ENCODE results near the gene YARS2.

The YARS2 gene

GRCh38 chr12:32755654-32756475, at the start of gene YARS2:
TSS of gene YARS2 (minus strand) at chr12:32755897. CDS start at chr12:32755874, 23 bp downstream.
- peak; percentile 94 for FAIRE-seq

DNA sequence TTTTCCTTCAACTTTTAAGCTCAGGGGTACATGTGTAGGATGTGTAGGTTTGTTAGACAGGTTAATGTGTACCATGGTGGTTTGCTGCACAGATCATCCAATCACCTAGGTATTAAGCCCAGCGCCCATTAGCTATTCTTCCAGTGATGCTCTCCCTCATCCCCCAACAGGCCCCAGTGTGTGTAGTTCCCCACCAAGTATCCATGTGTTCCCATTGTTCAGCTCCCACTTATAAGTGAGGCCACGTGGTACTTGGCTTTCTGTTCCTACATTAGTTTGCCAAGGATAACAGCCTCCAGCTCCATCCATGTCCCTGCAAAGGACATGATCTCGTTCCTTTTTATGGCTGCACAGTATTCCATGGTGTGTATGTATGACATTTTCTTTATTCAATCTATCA, 48.6 kb upstream of the YARS2 start:
- FAIRE-seq, result no peak

DNA sequence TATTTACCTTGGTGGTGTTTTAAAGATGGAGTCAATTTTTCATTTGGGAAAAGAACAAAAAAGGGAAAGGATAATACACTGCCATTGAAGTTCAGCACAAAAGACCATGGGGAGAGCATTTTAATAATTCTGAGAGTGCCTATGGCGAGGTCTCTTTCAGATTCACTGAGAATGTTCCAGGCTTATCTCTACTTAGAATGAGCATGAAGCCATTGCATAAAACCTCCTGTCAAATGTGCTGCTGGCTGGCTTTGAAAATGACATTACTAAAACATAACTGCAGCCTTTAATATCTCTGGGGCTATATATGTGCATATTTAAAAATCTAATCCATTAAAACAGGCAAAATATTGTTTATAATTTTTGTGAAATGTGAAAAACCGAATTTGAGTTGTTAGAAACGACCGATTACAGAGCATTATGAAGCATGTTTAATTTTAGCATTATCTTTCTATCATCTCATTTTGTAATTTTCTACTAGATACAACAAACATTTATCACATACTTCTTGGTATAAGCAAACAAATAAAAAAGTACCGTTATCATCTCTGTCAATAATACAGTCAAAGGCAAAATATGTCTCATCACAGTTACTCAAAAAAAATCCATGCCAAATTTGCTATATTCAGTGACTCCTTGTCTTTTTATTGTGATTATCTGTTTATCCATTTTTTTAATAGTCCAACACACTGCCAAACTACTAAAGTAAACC, 45.7 kb upstream of the YARS2 start:
- no peak for FAIRE-seq

DNA sequence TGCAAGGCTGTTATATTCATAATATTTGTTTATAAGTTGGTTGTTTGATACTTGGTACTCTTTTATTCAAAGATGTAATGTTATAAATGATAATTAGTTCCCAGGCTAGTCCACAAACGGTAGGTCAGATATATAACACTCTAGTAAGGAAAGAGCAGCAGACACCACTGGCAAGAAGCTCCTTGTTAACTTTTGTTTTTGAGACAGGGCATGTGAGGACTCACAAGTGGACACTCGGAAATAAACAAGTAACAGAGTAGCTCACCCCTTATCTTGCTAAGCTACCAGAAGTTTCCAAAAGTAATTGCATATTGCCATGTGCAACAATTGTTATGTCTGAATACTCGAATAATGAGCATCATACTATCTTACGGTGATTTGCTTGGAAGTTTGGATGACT, 38.6 kb upstream of the YARS2 start:
- FAIRE-seq, result no peak

DNA sequence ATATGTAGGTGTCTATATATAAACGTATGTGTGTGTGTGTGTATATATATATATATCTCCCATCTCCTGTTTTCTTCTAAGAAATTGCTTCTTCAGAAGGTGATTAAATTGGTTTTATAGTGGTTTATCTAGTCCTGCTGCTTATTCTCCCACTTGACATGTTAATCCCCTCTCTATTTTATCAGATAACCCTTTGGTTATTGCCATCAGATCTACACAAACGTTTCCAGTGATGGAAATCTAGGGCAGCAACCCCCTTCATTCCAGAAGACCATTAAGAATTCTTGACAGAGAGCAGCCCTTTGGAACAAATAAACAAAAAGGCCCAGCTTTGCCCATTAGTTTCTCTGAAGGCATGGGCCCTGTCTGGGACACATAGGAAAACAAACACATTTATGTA, 34.2 kb upstream of the YARS2 start:
- FAIRE-seq, result no peak

DNA sequence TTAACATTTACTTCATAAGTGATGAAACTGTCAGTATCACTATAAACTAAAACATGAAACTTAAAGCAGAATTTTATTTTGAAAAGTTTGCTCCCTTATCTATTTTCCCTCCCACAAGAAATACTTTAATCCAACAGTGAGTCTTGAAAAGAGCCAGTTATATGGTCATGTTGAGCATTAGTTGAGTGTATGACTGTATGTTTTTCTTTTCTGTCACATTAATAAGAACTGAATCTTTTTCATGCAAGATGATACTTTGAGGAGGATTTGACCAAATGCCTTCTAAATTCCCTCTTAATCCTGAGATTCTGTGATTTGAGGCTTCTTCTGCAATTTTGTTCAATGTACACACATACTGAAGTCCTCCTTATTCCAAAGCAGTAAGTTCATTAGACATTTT, 33.7 kb upstream of the YARS2 start:
- FAIRE-seq, result no peak

DNA sequence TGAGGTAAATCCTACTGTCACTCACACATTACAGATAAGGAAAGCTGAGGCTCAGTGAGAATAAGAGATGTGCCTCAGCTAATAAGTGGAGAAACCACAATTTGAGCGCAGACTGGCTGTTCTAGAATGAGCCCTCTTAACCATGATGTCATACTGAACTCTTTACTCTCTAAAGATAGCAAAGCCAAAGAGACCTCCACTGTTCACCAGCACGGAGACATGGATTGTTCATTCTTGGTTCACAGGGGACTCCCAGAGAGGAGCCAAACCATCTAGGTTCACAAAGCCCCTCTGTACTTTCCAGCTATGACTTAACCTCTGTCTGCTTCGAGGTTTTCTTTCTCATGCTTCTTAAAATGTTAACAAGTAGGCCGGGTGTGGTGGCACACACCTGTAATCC, 32.7 kb upstream of the YARS2 start:
- no peak for FAIRE-seq

GRCh38 chr12:32785557-32785956, 29.9 kb upstream of the YARS2 start:
- no peak for FAIRE-seq

GRCh38 chr12:32783029-32783428, 27.3 kb upstream of the YARS2 start:
- no peak for FAIRE-seq

- no peak for FAIRE-seq
Observed at GRCh38 chr12:32780071-32780470, 24.4 kb upstream of the YARS2 start.

DNA sequence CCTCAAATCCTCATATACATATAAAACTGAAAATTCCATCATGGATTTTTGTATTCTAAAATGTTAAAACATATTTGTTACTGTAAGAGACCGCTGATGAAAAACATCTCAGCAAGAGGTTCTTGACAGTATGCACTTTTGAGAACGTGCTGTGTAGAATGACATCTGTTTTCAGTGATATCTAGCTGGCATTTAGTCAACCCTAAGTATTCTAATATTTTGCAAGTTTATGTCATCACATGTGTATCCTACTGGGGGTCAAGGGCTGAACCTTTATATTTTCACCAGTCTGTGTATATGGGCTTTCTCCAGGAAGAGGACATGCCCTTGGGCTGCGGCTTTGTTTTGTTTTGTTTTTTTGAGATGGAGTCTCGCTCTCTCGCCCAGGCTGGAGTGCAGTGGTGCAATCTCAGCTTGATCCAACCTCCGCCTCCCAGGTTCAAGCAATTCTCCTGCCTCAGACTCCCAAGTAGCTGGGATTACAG, 22.0 kb upstream of the YARS2 start:
- FAIRE-seq, result no peak

GRCh38 chr12:32777159-32777558, 21.5 kb upstream of the YARS2 start:
- FAIRE-seq, result no peak

DNA sequence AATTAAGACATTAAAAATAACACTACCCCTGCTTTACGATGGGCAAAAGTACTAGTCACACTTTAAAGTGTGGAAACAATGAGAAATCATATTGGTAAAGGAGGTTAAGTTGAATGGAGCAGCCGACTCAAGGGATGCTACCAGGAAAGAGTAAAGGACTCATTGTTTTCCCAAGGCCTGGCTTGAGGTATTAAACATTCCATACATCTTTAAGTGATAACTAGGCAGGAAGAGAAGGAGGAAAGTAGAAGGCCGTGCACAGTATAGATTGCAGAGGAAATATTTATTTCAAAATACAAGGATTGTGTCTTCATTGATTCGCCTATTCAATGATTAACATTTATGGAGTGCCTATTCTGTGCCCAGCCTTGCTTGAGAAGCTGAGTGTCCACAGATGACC, 20.6 kb upstream of the YARS2 start:
- FAIRE-seq, result no peak

DNA sequence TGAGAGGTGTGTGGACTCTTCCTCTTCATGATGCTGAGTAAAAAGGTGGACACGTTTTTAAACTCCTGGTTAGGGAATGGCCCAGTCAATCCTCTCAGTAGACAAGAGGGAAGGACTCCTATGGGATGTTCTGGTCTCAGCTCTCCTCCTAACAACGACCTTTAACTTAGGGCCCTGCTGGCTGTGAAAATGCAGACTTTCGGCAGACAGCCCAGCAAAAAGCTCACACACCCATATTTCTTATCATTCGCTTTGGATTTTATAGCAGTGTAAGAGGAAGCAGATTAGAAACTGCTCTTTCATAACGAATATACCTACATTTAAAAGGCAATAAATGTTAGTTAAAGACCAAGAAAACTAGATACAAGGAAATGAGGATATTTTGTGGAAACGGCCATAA, 18.0 kb upstream of the YARS2 start:
- no peak for FAIRE-seq

GRCh38 chr12:32770141-32770540, 14.4 kb upstream of the YARS2 start:
- no peak for FAIRE-seq

DNA sequence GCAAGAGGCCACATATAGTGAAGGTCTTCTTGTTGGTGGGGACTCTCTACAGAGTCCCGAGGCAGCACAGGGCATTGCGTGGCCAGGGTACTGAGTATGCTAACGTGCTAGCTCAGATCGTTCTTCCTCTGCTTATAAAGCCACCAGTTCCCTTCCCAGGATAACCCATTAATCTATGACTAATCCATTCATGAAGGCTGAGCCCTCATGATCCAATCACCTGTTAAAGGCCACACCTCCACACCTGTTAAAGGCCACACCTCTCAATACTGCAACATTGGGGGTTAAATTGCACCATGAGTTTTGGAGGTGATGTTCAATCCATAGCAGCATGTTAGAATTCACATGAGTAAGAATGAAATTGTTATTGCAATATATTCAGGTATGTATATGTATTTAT, 12.8 kb upstream of the YARS2 start:
- FAIRE-seq, result no peak

- FAIRE-seq, result no peak
Observed at GRCh38 chr12:32765906-32766305, 10.2 kb upstream of the YARS2 start.

DNA sequence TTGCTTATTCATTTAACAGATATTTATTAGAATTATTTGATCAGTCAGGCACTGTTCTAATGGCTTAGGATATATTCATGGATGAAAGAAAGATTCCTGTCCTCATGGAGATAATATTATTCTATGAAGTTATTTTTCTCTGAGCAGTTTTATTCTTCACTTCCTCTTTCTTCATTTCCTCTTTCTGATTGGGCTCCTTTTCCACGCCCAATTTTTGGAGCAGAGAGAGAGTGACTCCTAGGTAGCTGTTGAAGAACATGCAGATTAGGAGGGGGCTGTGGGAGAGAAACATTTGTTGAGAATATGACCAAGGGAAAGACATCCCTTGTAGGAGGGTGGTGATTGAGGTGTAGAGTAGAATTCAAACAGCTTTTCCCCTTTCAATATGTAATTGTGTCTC, 6.0 kb upstream of the YARS2 start:
- FAIRE-seq, result no peak

GRCh38 chr12:32757157-32757556, 1.5 kb upstream of the YARS2 start:
- no peak for FAIRE-seq

- no peak for FAIRE-seq
Observed at GRCh38 chr12:32756476-32757066, 874 bp upstream of the YARS2 start.

- no peak for FAIRE-seq
Observed at GRCh38 chr12:32755051-32755653, 545 bp downstream of the YARS2 start.

- FAIRE-seq, result no peak
Observed at GRCh38 chr12:32754111-32754510, 1.6 kb downstream of the YARS2 start.

GRCh38 chr12:32753605-32754004, 2.1 kb downstream of the YARS2 start:
- FAIRE-seq, result no peak

DNA sequence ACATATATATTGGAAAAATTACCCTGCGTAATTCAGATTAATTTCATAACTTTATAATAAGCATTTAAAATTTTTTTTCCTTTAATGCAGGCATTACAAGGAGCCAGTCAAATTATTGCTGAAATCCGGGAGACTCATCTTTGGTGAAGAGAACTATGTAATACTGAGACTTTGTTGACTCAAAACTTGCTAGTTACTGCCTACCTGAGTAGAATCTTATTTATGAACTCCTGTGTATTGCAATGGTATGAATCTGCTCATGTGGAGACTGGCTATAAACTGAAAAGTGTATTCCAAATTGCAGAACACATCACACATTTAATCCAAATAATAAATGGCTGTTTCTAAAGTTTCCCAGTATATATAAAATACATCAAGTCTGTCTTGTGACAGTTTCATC, 12.4 kb downstream of the YARS2 start:
- FAIRE-seq, result no peak
